HTR-8/SVneo (cell line): ENCODE data around the gene RBM27.
"Not testable (repeated sequence)": the region's sequence is repeated elsewhere in the genome, so short reads cannot be mapped to it uniquely, and the experiment has no call there.

Experiments
- DNase-seq: peaks from one replicate; pipeline ENCODE4 v3.0.0; 2011; ENCODE audit warnings: low spot score, mixed read lengths; ENCODE audit not compliant: insufficient read length
- FAIRE-seq: peaks from 2 replicates; lab custom pipeline; 2011; peaks lifted over from hg19 to GRCh38; lab: Jason Lieb, UNC

RBM27 gene, protein sequence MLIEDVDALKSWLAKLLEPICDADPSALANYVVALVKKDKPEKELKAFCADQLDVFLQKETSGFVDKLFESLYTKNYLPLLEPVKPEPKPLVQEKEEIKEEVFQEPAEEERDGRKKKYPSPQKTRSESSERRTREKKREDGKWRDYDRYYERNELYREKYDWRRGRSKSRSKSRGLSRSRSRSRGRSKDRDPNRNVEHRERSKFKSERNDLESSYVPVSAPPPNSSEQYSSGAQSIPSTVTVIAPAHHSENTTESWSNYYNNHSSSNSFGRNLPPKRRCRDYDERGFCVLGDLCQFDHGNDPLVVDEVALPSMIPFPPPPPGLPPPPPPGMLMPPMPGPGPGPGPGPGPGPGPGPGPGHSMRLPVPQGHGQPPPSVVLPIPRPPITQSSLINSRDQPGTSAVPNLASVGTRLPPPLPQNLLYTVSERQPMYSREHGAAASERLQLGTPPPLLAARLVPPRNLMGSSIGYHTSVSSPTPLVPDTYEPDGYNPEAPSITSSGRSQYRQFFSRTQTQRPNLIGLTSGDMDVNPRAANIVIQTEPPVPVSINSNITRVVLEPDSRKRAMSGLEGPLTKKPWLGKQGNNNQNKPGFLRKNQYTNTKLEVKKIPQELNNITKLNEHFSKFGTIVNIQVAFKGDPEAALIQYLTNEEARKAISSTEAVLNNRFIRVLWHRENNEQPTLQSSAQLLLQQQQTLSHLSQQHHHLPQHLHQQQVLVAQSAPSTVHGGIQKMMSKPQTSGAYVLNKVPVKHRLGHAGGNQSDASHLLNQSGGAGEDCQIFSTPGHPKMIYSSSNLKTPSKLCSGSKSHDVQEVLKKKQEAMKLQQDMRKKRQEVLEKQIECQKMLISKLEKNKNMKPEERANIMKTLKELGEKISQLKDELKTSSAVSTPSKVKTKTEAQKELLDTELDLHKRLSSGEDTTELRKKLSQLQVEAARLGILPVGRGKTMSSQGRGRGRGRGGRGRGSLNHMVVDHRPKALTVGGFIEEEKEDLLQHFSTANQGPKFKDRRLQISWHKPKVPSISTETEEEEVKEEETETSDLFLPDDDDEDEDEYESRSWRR

GRCh38 chr5:146203011-146203871 is at the start of gene RBM27:
Gene RBM27 (plus strand): TSS chr5:146203605. CDS start chr5:146203766, 161 bp downstream.
- FAIRE-seq, result peak; percentile 78
- DNase-seq, result peak; percentile 99

GRCh38 chr5:146158255-146158654 is 45.1 kb upstream of the RBM27 start:
- FAIRE-seq (no peak), DNase-seq (no peak)

DNA sequence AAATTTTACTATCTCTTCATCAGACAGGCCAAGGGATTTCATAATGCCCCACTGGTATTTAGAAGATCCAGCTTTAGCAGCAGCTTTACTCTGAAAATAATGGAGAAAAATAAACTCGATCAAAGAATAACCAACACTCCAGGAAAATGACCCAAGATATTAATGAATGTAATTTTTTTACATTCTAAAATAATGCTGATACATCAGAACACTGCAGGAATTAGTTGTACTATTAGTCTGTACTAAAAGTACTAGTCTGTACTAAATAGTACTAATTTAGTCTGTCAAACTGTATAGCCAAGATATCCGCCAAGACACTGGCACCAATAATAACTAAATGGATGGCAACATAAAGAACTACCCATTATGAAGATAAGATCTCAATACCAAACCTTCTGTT is 39.0 kb upstream of the RBM27 start:
- DNase-seq, result no peak
- no peak for FAIRE-seq

GRCh38 chr5:146165460-146165859 is 37.9 kb upstream of the RBM27 start:
- FAIRE-seq (no peak), DNase-seq (no peak)

- no peak for DNase-seq
- no peak for FAIRE-seq
Measured at GRCh38 chr5:146165903-146166302, 37.5 kb upstream of the RBM27 start.

DNA sequence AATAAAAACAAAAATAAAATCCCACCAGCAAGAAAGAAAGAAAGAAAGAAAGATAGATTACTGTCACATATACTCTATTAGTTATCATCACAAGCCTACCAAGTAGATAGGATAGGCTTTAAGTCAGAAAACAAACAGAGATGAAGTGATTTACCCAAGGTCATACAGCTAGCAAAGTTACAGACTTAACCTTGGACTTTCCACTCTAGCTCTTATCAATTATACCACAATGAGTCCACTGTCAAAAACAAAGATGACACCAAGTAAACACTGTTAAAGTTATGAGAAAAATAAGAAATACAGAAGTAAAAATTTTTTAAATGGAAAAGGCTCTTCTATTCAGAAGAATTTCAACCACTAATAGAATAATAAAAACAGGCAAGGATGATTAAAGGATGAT is 34.3 kb upstream of the RBM27 start:
- FAIRE-seq, result no peak
- no peak for DNase-seq

DNA sequence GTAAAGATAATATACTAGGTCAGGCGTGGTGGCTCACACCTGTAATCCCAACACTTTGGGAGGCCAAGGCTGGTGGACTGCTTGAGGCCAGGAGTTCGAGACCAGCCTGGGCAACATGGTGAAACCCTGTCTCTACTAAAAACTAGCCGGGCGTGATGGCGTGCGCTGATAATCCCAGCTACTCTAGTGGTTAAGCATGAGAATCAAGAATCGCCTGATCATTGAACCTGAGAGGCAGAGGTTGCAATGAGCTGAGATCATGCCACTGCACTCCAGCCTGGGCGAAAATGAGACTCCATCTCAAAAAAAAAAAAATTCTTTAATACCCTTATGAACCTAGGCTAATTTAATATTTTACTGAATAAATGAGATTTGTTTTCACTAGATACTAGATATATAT is 30.4 kb upstream of the RBM27 start:
- not testable (repeated sequence) for FAIRE-seq, DNase-seq

GRCh38 chr5:146173597-146173996 is 29.8 kb upstream of the RBM27 start:
- no peak for FAIRE-seq

DNA sequence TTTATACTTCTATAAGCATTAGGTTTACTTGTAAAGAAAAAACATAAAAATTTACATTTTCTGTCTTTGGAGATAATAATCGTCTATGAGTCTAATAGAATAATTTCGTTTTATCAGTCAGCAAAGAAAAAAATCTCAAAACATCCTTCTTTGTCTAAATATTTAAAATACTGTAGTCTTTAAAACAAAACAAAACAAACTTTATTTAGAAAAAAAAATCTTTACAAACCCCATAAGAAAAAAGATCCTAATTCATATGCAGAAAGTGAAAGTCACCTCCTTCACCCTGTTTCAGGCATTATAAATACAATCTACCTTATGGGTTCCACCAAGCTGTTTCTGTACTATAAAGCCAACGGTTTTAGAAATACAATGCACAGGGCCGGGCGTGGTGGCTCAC is 26.6 kb upstream of the RBM27 start:
- no peak for FAIRE-seq

More at GRCh38 chr5:146173597-146173996, 29.8 kb upstream of the RBM27 start:
- DNase-seq, result no peak

GRCh38 chr5:146179696-146180095 is 23.7 kb upstream of the RBM27 start:
- no peak for FAIRE-seq
- DNase-seq, result no peak

More for the DNA sequence above, 26.6 kb upstream of the RBM27 start:
- DNase-seq, result no peak

GRCh38 chr5:146183403-146183802 is 20.0 kb upstream of the RBM27 start:
- FAIRE-seq, DNase-seq: not testable (repeated sequence)

DNA sequence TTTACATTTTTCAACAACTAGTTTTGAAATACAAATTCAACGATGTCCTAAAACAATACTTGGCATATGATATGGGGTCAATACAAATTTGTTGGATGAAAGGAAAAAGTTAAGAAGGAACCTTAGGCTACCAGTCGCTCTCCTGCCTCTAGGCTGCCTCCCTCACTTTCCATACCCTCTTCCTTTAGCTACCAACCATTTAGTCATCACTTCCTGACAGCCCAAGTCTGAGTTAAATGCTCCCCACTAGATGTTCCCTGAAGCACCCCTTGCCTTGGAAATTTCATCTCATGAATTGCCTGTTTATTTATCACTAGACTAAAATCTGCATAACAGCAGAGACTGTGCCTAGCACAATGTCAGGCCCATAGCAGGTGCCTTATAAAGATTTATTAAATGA is 18.2 kb upstream of the RBM27 start:
- DNase-seq, result no peak

GRCh38 chr5:146188358-146188757 is 15.0 kb upstream of the RBM27 start:
- FAIRE-seq (no peak), DNase-seq (no peak)

More for the DNA sequence above, 18.2 kb upstream of the RBM27 start:
- no peak for FAIRE-seq

DNA sequence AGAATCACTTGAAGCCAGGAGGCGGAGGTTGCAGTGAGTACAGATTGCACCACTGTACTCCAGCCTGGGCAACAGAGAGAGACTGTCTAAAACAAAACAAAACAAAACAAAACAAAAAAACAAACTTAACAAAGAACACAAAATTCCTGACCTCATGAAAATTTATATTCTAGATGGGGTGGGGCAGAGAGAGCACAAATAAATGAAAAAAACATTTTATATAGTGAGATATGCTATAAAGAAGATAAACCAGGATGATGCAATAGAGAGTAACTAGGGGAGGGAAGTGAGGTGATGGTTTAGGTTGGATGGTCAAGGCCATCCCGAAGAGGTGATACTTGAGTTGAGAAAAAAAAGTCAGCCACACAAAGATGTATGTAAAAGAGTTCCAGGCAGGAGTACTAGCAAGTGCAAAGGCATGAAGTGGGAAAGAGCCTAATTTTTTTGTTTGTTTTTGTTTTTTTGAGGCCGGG is 10.8 kb upstream of the RBM27 start:
- DNase-seq, result no peak
- no peak for FAIRE-seq

DNA sequence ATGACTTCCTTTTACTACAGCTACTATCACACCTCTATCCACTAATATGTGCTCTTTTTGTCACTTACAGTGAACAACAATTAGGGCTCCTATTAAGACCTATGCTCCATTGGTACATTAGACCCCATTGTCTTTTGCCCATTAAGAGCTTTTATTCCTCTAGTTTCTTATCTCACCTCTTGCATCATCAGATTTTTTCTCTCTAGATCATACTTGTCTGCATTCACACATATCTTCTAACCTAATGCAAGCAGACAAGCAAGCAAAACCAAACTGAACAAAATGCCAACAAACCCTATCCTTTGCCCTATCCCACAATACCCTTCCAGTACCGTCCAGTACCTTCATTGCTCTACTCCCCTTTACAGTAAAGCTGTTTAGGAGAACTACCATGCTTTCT is 10.1 kb upstream of the RBM27 start:
- DNase-seq (no peak), FAIRE-seq (no peak)

GRCh38 chr5:146194997-146195396 is 8.4 kb upstream of the RBM27 start:
- not testable (repeated sequence) for DNase-seq, FAIRE-seq

- DNase-seq, result no peak
- FAIRE-seq, result no peak
Measured at GRCh38 chr5:146196459-146197048, 6.9 kb upstream of the RBM27 start.

GRCh38 chr5:146199176-146199815 is 4.1 kb upstream of the RBM27 start:
- FAIRE-seq, result no peak
- no peak for DNase-seq

- not testable (repeated sequence) for FAIRE-seq, DNase-seq
Measured at GRCh38 chr5:146201795-146202194, 1.6 kb upstream of the RBM27 start.
